ENCODE measurements around the gene CHAD.
"Not testable (repeated sequence)": the region's sequence is repeated elsewhere in the genome, so short reads cannot be mapped to it uniquely, and the experiment has no call there.

CHAD gene

DNA sequence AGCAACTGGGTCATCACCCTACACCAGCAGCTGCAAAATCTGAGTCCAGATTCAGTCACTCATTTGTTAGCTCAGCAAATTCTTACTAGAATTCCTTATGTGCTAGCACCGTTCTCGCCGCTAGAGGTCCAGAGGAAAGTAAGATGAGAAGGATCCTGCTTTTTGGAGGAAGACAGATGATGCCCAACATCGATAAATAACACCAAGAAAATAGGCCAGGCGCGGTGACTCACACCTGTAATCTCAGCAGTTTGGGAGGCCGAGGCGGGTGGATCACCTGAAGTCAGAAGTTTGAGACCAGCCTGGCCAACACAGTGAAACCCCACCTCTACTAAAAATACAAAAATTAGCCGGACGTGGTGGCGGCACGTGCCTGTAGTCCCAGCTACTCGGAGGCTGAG, 4.1 kb upstream of the CHAD start:
- DNase-seq = not testable (repeated sequence)

- no peak for DNase-seq
These were observed 3.6 kb upstream of the CHAD start for GRCh38 chr17:50472286-50472685.

- DNase-seq = no peak
These were observed 2.6 kb upstream of the CHAD start for GRCh38 chr17:50471009-50471905.

GRCh38 chr17:50470426-50470825, 1.7 kb upstream of the CHAD start:
- no peak for DNase-seq

GRCh38 chr17:50469671-50470305, 1.1 kb upstream of the CHAD start:
- DNase-seq = no peak

- no peak for DNase-seq
These were observed 527 bp upstream of the CHAD start for GRCh38 chr17:50469208-50469605.

DNA sequence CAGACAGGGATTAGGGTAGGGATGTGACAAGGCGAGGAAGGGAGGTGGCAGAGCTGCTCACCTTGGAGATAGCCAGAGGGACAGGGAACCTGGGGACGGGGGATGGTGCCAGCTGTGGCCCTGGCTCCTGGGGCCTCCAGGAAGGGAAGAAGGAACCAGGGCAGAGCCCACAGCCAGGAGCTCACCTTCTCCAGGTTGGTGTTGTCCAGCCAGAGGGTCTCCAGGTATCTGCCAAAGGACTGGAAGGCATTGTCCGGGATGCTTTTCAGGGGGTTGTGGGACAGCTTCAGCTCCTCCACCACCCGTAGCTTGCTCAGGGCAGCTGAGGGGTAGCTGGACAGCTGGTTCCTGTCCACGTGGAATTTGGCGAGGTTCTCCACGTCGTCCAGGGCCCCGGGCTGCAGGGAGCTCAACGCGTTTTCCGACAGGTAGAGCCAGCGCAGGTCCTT, 801 bp downstream of the CHAD start:
- DNase-seq = no peak

DNA sequence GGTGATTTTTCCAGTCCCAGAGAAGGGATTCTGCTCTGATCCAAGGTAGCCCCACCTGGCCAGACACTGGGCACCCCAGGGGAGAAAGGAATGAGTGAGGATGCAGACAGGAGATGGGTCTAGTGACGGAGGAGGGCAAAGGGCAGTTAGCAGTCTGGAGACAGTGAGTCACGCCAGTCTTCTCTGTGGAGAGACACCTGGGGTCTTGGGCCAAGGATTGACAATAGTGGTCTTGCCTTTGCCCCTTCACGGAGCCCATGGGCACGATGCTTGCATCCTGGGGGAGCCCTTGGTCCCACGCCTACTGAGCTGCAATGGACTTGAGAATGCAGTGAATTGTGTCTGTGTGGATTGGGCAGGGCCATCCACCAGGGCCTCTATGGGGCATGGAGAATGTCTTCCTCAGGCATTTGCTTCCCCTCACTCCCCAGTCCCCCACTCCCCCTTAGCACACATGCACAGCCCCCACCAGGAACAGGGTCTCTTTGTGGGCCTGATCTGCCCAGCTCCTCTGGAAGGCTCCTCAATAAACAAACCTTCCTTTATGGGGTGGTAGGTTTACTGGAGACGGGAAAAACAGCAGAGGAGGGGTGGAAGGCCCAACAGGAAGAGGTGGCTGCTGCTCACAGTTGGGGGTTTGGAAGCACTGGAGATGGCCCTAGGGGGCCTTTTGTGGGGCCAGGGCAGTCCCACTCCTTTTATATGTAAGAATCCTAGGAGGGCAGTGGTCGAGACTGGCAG, 1.4 kb downstream of the CHAD start:
- no peak for DNase-seq

- no peak for DNase-seq
These were observed 2.1 kb downstream of the CHAD start for GRCh38 chr17:50466371-50467113.

DNA sequence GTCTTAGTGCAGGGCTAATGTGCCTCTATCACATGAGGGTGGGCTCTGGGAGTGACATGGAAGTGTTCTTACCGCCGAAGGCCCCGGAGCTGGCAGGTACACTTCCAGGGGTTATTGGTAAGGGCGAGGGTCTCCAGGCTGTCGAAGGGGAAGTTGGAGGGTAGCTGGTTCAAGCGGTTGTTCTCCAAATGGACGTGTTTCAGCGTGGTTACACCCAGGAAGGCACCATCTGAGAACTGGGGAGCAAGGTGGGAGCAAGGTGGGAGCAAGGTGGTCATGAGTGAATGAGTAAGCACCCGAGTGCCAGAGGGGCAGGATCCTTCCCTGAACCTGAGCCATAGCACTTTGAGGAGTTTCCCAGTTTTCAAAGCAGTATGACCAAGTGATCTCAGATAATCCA, 3.0 kb downstream of the CHAD start:
- DNase-seq = no peak

DNA sequence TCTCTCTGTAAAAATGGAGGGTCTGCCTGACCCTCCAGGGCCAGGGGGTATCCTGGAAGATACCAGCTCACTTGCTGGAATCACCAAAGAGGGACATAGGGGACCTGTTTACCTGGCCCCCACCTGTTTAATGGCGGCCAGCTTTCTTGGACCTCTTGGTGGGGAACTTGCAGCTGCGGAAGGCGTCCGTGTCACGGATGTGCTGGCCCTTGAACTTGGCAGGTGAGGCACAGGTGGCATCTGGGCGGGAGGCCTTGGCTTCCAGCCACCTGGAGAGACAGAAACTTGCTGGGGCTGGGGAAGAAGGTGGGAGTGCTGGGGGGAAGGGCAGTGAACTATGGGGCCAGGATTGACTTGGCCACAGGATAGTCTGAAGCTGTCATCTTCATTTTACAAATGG, 3.5 kb downstream of the CHAD start:
- DNase-seq = no peak

DNA sequence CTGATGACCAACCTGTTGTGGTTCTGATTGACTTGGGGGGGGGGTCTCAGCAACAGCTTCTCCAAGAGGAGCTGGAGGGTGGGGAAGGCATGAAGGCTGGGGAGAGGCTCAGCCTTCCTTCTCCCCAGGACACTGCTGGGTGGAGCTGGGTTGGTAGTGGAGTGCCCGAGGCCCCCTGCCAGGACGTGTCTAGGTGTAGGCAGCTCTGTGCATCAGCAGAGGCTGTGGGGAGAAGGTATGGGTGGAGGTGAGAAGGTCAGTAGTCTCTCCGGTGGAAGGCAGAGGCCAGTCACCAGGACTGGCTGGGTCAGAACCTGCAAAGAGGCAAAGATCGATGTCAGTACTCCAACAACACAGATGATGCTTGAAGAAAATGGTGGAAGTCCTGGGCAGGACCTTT, 3.9 kb downstream of the CHAD start:
- DNase-seq = no peak

DNA sequence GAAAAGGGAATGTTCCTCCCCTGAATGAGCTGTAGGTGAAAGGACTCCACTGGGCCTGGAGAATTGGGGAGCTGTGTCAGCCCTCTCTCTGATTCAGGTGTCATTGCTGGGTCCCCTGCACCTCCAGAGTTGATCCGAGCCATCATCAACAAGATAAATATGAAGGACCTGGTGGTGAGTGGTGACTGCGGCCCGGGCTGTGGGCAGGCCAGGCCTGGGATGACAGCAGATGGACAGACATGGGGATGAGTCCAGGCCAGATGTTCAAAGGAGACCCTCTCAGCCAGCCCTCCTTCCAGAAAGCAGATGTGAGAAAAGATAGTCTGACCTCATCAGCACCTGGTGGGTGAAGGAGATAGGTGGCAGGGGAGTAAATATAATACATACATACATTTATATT, 4.6 kb downstream of the CHAD start:
- no peak for DNase-seq

DNA sequence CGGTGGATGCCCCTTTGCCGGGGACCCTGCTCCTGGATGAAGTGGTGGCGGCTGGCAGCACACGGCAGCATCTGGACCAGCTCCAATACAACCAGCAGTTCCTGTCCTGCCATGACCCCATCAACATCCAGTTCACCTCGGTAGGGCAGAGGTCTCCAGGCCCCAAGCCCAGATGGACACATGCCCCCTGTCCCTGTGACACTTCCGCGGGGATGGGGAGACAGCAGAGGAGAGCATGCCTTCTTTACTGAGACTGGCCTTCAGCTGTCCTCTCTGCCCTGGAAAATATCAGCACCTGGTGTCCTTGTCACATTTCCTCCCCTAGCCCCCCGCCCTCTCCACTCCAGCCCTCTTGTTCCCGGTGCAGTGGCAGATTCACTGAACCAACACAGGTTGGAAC, 6.2 kb downstream of the CHAD start:
- no peak for DNase-seq

DNA sequence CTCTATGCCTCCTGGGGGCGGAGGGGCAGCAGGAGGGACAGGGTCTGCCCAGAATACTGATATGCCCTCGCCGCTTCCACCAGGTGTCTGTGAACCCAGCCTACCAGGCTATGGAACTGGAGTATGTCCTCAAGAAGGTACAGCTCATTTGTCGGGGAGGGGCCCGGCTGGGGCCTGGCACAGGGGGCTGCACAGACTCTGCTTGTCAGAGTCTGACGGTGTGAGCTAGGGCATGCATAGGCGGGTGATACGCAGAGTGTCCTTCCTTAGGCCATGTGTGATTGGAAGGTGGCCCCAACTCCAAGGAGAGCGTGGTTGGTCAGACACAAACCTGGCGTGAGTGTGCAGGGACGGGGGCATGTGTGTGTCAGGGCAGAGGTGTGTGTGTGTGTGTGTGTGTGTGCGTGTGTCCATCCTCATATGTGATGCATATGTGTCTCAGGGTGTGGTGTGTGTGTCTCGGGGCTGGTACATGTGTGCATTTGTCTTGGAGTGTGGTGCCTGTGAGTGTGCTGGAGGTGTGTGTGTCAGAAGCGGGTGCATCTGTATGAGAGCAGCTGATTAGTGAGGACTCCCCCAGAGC, 7.0 kb downstream of the CHAD start:
- DNase-seq = no peak

DNA sequence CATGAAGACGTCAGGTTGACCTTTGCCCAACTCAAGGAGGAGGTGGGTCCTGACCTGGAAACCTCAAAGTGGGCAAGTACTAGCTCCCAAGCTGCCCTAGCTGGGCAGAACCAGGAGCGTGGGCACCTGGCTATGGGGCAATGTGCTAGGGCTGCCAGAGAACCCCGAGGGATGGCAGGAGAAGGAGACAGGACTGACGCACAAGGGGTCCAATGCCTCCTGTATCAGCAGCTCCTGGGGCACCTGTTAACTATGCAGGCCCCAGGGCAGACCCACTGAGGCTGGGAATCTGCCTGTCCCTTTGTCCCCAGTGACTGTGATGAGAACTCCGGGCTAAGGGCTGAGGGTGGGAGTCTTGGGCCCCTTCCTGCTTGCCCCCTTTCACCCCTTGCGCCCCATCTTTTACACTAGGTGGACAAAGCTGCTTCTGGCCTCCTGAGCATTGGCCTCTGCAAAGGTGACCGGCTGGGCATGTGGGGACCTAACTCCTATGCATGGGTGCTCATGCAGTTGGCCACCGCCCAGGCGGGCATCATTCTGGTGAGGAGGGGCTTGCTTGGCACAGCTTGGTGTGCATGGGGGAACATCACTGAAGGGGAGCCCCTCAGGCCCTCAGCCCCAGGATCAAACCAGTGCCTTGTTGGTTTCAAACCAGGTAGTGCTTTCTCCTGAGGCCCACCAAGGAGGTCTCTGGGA, 7.7 kb downstream of the CHAD start:
- no peak for DNase-seq

- no peak for DNase-seq
These were observed 8.9 kb downstream of the CHAD start for GRCh38 chr17:50459756-50460155.

DNA sequence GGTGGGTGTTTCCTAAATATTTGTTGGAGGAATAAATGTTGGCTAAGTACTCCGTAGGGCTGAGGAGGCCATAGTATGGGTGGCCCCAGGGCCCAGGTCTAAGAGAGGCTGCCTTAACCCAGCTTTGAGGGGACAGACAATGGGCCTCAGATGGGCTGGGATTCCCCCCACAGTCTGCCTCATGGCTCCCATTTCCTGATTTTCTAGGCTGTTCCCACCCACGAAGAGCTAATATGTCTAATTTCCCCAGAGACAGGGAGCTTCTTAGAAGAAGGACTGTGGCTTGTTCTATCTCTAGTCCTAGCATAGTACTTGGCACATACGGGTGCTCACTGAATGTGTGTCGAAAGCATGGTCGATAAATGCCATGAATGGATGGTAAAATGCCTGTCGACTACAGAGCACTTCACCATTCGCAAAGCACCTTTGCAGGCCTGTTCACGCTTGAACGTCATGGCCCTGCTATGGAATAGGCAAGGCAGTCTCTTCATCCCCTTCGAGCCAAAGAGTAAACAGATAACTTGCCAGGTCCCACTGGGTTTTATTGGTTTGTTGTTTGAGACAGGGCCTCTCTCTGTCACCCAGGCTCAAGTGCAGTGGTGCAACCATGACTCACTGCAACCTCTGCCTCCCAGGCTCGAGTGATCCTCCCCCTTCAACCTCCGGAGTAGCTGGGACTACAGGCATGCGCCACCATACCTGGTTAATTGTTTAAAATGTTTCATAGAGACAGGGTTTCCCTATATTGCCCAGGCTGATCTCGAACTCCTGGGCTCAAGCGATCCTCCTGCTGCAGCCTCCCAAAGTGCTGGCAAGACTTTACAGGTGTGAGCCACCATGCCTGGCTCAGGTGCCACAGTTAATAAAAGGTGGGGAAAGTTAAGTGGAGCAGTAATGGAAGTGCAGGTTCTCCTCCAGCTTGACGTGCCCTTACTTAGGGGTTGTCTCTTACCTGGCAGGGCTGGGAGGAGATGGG, 9.7 kb downstream of the CHAD start:
- no peak for DNase-seq

DNA sequence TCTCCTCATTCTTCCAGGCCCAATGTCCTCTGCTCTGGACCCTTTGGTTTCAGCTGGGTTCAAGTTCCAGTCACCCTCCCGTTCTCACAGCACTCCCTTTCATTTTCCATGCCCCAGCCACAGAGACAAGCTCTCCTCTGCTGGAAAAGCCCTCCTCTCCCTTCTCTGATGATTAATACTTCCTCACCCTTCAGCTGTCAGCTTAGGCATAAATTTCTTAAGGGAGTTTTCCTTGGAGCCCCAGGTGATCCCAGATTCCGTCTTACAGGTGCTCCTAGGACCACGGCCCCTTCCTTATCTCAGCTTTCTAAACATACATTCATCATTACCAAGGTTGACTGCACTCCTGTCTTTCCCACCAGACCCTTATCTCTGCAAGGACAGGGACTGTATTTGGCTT, 10.4 kb downstream of the CHAD start:
- DNase-seq = no peak

DNA sequence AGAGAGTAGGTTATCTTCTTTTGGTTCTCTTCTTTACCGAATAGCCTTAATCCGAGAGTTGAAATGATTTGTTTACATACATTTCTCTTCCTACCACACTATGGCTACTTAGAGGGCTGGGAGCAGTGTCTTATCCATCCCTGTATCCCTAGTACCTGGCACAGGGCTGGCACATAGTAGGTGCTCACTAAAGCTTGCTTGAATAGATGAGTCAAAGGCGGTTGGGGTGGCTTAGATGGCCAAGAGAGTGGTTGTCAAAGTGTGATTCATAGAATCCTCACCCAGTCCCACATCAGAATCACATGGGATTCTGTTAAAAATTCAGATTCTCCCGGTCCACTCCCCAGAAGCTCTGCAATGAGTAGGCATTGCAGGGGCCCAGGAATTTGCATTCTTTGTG, 11.1 kb downstream of the CHAD start:
- DNase-seq = no peak

- no peak for DNase-seq
These were observed 14.8 kb downstream of the CHAD start for GRCh38 chr17:50453901-50454300.

Measured in activated T-cell treated with anti-CD3 and anti-CD28 coated beads for 4 hours (primary cell).